Measurements from ENCODE around the gene SVIP. TPM values are rescaled to one million over a fixed set of nuclear protein-coding genes. Genes with fewer than 3 reads are reported as not detected.
A peak's percentile ranks its signal among the peaks of the same experiment; 100 is the strongest.

SVIP gene, protein sequence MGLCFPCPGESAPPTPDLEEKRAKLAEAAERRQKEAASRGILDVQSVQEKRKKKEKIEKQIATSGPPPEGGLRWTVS
- 45.1 and 47.5 TPM in 2 replicates for total RNA-seq

DNA sequence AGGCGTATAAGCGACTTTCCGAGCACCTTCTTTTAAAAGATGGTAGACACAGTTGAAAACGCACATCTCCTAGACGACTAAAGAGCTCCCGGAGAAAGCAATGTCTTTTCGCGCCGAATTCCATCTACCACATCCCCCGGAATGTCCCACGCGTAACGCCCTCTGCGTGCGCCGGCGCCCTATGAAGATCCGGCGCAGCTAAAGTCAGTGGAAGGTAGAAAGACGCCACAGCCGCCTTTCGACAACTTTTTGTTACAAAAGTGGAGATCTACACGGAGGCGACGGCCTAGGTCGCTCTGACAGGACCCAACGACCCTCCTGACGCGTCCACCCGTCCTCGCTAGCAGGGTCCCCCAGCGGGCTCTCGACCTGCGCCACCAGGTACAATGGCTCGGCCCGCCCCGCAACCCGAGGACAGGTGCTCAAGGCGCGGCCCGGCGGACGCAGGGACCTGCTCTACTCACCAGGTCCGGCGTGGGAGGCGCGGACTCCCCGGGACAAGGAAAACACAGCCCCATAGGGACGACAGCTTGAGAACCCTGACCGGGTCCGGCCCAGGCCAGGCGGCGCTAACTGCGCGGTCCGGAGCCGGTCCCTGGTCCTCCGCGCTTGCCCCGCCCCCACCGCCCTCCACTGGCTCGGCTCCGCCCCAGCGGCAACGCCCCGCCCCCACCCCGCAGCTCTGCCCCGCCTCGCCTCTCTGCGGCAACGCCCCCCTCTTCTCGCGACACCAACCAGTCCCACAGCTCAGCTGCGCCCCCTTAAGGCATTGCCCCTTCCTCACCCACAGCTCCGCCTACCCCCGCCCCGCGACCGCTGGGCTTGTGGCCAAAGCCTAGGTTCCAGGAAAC, at the start of gene SVIP:
Gene SVIP (minus strand): TSS at position 571 of the 851 bp plus-strand sequence. CDS start 53 bp downstream, at position 518.
- DNase-seq (ENCODE audit: low spot score): peak; percentile 88
- Mint-ChIP-seq H3K9me3 (no peaks in the 10 kb centered on the region), H3K4me3 (peak within 1 kb of the TSS; percentile 94), H3K4me1 (ENCODE audit: low read depth) (peaks cover 14% of the 10 kb centered on the region), H3K27ac (peak within 1 kb of the TSS; percentile 88), H3K27me3 (ENCODE audit: insufficient read depth) (no peaks in the 10 kb centered on the region), H3K36me3 (ENCODE audit: low read depth) (peaks cover 9% of the 10 kb centered on the region)
- intact Hi-C loops (cut with micrococcal nuclease): loop anchor here (1.0 to 2.0 kb wide), 3 partner anchors 47 to 495 kb away; partner anchors contain the start of gene FANCF

DNA sequence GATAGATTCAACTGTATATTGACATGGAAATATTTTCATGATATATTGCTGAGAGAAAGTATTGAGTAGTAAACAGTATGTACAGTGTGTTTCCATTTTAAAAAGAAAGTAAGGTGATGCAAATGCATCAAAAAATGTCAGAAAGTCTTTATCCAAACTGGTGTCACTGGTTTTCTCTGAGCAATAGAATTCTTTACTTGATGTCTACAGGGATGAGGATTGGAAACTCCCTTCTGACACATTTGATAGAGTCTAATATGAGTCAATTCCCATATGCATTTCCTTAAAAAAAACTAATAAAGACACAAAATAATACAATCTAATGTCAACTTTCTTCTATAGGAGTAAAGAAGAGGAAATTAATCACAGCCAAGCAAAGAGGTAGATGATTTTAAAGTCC, 49.0 kb upstream of the SVIP start:
- intact Hi-C loops (cut with micrococcal nuclease): loop anchor here (10.0 kb wide), 2 partner anchors 236 to 666 kb away; no protein-coding TSS in a partner anchor
- no peak for DNase-seq (ENCODE audit: low spot score)
- no peaks in the 10 kb centered on the region for H3K9me3 Mint-ChIP-seq
- no peaks in the 10 kb centered on the region for H3K27me3 Mint-ChIP-seq (ENCODE audit: insufficient read depth)
- H3K4me1 Mint-ChIP-seq (ENCODE audit: low read depth): no peaks in the 10 kb centered on the region
- no peak overlapping the region for H3K27ac Mint-ChIP-seq
- H3K36me3 Mint-ChIP-seq (ENCODE audit: low read depth): no peaks in the 10 kb centered on the region
- H3K4me3 Mint-ChIP-seq: no peak overlapping the region

DNA sequence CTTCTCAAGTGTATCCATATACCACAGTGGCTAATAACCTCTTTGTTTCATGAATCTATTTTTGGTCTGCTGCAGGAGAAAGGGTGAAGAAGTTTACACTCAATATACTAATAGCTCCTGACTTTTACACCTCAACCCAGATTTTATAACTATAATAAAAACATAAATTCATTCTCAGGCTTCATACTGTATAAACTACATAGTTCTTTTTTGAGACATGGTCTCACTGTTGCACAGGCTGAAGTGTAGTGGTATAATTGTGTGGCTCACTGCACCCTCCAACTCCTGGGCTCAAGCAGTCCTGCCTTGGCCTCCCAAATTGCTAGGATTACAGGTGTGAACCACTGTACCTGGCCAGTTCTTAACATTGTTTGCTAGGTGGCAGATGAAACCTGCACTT, 48.4 kb upstream of the SVIP start:
- no peaks in the 10 kb centered on the region for H3K9me3 Mint-ChIP-seq
- H3K4me3 Mint-ChIP-seq: no peak overlapping the region
- H3K4me1 Mint-ChIP-seq (ENCODE audit: low read depth): no peaks in the 10 kb centered on the region
- no peak overlapping the region for H3K27ac Mint-ChIP-seq
- H3K27me3 Mint-ChIP-seq (ENCODE audit: insufficient read depth): no peaks in the 10 kb centered on the region
- DNase-seq (ENCODE audit: low spot score): no peak
- intact Hi-C loops (cut with micrococcal nuclease): loop anchor here (10.0 kb wide), 2 partner anchors 237 to 667 kb away; no protein-coding TSS in a partner anchor
- no peaks in the 10 kb centered on the region for H3K36me3 Mint-ChIP-seq (ENCODE audit: low read depth)

DNA sequence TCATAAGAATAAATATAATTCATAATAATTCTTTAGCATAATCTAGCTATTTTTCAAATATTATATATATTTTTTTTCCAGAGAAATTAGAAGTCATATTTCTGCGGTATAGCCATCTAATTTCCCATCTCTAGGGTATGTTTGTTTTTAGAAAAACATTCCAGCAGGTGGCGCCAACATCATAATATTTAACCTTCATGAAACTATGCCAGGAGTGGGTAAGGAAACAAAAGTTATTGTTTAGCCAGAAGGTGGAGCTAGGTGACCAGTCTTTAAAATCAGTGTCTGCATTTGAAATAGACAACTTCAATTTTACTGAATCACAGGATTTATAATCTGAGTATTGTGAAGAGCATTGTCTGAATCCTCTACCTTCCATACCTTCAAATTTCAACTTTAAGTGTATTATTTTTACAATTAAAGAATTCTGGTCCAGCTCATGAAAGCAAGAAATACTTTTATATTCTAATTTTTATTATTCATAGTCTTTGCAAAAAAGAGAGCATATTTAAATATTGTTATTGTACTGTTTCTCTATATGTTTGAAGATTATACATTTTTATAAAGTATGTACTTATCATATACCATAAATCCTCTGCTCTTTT, 46.4 kb upstream of the SVIP start:
- Mint-ChIP-seq H3K36me3 (ENCODE audit: low read depth) (no peaks in the 10 kb centered on the region), H3K4me3 (no peak overlapping the region), H3K9me3 (no peaks in the 10 kb centered on the region), H3K4me1 (ENCODE audit: low read depth) (no peaks in the 10 kb centered on the region), H3K27ac (no peak overlapping the region), H3K27me3 (ENCODE audit: insufficient read depth) (no peaks in the 10 kb centered on the region)
- peak; percentile 48 for DNase-seq (ENCODE audit: low spot score)
- intact Hi-C loops (cut with micrococcal nuclease): loop anchor here (2.0 to 10.0 kb wide), 3 partner anchors 47 to 669 kb away; partner anchors contain the start of gene SVIP

DNA sequence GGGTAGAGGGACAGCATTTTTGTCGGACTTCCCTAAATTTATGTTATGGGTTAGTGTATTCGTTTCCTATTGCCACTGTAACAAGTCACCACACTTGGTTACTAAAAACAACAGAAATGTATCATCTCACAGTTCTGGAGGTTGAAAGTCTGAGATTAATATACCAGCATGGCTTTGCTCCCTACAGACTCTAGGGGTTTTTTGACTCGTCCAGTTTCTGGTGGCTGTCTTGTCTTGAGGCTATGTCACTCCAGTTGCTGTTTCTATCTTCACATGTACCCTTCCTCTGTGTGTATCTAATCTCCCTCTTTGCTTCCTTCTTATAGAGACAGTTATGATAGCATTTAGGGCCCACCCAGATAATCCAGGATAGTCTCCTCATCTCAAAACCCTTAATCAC, 39.7 kb upstream of the SVIP start:
- Mint-ChIP-seq H3K4me3 (no peak overlapping the region), H3K27ac (no peak overlapping the region), H3K36me3 (ENCODE audit: low read depth) (no peaks in the 10 kb centered on the region), H3K4me1 (ENCODE audit: low read depth) (no peaks in the 10 kb centered on the region), H3K27me3 (ENCODE audit: insufficient read depth) (no peaks in the 10 kb centered on the region), H3K9me3 (no peaks in the 10 kb centered on the region)
- DNase-seq (ENCODE audit: low spot score): no peak
- intact Hi-C loops (cut with micrococcal nuclease): no loop called here

DNA sequence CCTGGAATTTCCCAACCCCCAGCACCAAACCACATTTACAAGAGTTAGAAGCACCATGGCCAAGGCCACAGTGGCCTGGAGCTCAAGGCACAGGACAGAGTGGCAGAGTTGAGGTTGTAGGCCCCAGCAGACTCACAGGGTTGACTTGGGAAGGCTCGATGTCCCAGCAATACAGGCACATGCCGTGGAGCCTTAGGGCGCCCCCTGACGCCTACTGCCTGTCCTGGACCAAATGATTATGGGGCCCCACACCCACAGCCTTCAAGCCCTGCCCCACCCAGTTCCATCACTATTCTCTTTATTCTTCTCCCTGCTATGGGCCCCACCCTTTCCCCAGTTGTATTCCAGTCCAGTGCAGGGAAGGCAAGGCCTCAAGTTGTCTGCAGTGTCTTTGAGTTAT, 30.6 kb upstream of the SVIP start, which contains the start of gene CCDC179:
Gene CCDC179 (minus strand): TSS at position 234 of the 400 bp plus-strand sequence. CDS start 53 bp downstream, at position 181.
- H3K9me3 Mint-ChIP-seq: no peaks in the 10 kb centered on the region
- no peak within 1 kb of the TSS for H3K27ac Mint-ChIP-seq
- H3K4me1 Mint-ChIP-seq (ENCODE audit: low read depth): no peaks in the 10 kb centered on the region
- intact Hi-C loops (cut with micrococcal nuclease): no loop called here
- H3K36me3 Mint-ChIP-seq (ENCODE audit: low read depth): no peaks in the 10 kb centered on the region
- DNase-seq (ENCODE audit: low spot score): no peak
- no peak within 1 kb of the TSS for H3K4me3 Mint-ChIP-seq
- H3K27me3 Mint-ChIP-seq (ENCODE audit: insufficient read depth): no peaks in the 10 kb centered on the region

DNA sequence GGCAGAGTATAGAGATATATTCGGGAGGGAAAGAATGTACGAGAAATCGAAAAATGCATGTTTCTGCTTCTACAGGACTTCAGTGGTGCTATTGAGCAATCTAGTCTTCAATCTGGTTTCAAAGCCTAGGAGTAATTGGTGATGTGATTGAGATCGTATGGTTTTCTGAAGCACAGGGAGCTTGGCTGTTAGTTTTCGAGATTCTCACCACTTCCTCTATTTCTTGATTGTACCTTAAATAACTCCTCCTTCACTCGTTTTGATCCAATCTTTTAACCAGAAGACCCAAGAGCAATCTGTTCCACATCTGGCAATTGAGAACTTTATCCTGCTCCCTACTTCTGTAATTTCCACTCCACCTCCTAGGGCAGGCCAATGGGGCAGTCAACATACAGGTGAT, 30.2 kb upstream of the SVIP start:
- Mint-ChIP-seq H3K9me3 (no peaks in the 10 kb centered on the region), H3K27me3 (ENCODE audit: insufficient read depth) (no peaks in the 10 kb centered on the region)

DNA sequence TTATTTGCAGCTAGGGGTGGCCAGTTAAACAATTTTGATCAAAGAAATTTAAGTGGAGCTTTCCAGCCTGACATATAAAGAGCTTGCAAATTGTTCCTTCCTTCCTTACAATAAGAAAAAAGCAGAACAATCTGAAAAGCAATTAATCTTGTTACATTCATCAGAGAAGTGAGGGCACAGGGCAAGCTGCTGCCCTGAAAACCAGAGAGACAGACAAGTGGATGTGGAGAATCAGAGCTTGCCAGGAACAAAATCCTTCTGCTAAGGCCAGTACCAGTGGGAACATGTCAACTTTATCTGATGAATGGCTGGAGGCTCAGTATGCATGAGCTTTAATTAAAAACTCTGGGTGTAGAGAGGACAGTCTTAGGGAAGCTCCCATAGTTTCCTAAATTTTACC, 21.9 kb upstream of the SVIP start:
- H3K36me3 Mint-ChIP-seq (ENCODE audit: low read depth): no peaks in the 10 kb centered on the region
- DNase-seq (ENCODE audit: low spot score): no peak
- H3K27me3 Mint-ChIP-seq (ENCODE audit: insufficient read depth): no peaks in the 10 kb centered on the region
- intact Hi-C loops (cut with micrococcal nuclease): no loop called here
- H3K4me1 Mint-ChIP-seq (ENCODE audit: low read depth): no peaks in the 10 kb centered on the region
- H3K27ac Mint-ChIP-seq: no peak overlapping the region
- H3K9me3 Mint-ChIP-seq: no peaks in the 10 kb centered on the region
- no peak overlapping the region for H3K4me3 Mint-ChIP-seq

More for the DNA sequence above, 30.2 kb upstream of the SVIP start:
- no peak overlapping the region for H3K4me3 Mint-ChIP-seq
- no peak overlapping the region for H3K27ac Mint-ChIP-seq
- H3K36me3 Mint-ChIP-seq (ENCODE audit: low read depth): no peaks in the 10 kb centered on the region
- no peaks in the 10 kb centered on the region for H3K4me1 Mint-ChIP-seq (ENCODE audit: low read depth)
- no peak for DNase-seq (ENCODE audit: low spot score)
- intact Hi-C loops (cut with micrococcal nuclease): no loop called here

DNA sequence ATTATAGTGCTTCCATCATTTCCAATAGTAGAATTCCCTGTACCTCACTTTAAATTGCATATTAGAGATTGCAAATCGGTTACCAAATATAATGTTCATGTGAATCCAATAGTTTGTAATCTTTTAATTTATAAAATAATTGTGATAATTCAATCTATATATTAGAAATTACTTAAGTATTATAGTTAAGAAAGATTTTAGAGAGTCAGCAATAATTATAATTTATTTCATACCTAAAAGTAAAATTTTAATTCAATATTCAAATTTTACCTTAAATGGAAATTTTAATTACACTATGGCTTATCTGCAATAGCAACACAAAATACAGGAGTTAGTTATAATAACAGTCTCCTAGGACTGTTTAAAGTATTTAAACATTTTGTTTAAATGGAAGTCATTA, 17.1 kb upstream of the SVIP start:
- H3K36me3 Mint-ChIP-seq (ENCODE audit: low read depth): no peaks in the 10 kb centered on the region
- no peak overlapping the region for H3K27ac Mint-ChIP-seq
- no peaks in the 10 kb centered on the region for H3K9me3 Mint-ChIP-seq
- no peaks in the 10 kb centered on the region for H3K4me1 Mint-ChIP-seq (ENCODE audit: low read depth)
- no peaks in the 10 kb centered on the region for H3K27me3 Mint-ChIP-seq (ENCODE audit: insufficient read depth)
- DNase-seq (ENCODE audit: low spot score): no peak
- intact Hi-C loops (cut with micrococcal nuclease): no loop called here
- no peak overlapping the region for H3K4me3 Mint-ChIP-seq

DNA sequence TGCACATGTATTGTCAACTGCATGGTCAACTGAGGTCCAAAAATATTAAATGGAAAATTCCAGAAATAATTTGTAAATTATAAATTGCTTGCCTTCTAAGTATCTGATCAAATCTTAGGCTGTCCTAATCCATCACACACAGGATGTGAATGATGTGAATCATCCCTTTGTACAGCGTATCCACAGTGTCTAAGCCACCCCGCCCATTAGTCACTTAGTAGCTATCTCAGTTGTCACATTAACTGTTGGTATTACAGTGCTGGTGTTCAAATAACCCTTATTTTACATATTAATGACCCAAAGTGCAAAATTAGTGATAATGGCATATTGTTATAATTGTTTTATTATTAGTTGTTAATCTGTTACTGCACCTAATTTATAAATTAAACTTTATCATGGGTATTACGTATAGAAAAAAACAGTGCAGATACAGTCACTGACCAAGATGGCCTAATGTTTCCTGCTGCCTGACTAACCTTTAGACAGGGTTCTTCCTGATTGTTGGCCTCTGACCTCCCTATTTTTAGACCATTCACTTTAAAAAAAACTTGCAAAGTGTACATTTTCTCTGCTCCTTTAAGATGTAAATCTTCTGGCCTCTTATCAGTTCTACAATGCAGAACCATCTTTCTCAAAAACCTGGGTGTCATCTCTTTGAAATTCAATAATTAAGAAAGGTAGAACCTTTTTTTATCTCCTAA, 2.9 kb upstream of the SVIP start:
- Mint-ChIP-seq H3K4me3 (no peak overlapping the region), H3K27me3 (ENCODE audit: insufficient read depth) (no peaks in the 10 kb centered on the region), H3K4me1 (ENCODE audit: low read depth) (peaks cover 14% of the 10 kb centered on the region), H3K36me3 (ENCODE audit: low read depth) (no peaks in the 10 kb centered on the region), H3K9me3 (no peaks in the 10 kb centered on the region), H3K27ac (no peak overlapping the region)
- intact Hi-C loops (cut with micrococcal nuclease): no loop called here
- DNase-seq (ENCODE audit: low spot score): no peak

DNA sequence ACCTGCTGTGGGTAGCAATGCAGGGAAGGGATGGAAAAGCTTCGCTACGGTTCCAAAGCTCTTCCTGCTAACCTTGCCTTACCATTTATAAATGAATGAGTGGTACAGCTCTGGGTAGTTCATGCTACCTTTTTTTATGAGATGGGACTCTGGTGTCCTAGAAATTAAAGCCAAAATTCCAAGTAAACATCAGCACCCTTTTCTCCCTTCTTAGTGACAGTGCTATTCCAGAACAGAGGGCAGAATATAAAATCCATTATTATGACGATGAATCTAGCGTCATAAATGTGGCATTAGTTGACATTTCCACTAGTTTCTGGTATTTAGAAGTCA, 447 bp upstream of the SVIP start:
- Mint-ChIP-seq H3K36me3 (ENCODE audit: low read depth) (peaks cover 5% of the 10 kb centered on the region), H3K9me3 (no peaks in the 10 kb centered on the region), H3K4me3 (peak overlapping the region; percentile 94), H3K27ac (peak overlapping the region; percentile 79), H3K27me3 (ENCODE audit: insufficient read depth) (no peaks in the 10 kb centered on the region), H3K4me1 (ENCODE audit: low read depth) (peaks cover 14% of the 10 kb centered on the region)
- no peak for DNase-seq (ENCODE audit: low spot score)
- intact Hi-C loops (cut with micrococcal nuclease): no loop called here

DNA sequence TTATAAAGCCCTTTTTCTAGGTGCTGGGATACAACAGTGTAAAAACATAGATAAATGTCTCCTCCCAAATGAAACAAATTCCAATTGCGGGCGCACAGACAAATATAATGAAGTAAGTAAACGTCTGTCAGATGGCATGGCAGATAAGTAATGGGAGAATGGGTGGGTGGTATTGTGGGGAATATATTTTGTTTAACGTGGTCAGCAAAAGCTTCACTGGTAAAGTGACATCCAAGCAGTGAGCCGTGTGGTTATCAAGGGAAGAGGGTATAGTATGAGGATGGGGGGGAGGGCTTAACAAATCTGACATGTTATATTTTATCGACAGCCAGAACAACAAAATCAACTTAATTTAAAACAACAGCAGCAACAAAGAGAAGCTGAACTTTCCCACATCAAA, 1.2 kb downstream of the SVIP start:
- H3K27me3 Mint-ChIP-seq (ENCODE audit: insufficient read depth): no peaks in the 10 kb centered on the region

More for the DNA sequence above, 1.2 kb downstream of the SVIP start:
- Mint-ChIP-seq H3K4me3 (peak overlapping the region; percentile 94), H3K27ac (peak overlapping the region; percentile 84), H3K36me3 (ENCODE audit: low read depth) (peaks cover 13% of the 10 kb centered on the region), H3K9me3 (no peaks in the 10 kb centered on the region), H3K4me1 (ENCODE audit: low read depth) (peaks cover 14% of the 10 kb centered on the region)
- intact Hi-C loops (cut with micrococcal nuclease): loop anchor here (2.0 kb wide), 2 partner anchors 48 to 494 kb away; no protein-coding TSS in a partner anchor
- no peak for DNase-seq (ENCODE audit: low spot score)
